Parathyroid adenoma (tissue), 2 donors: ENCODE results near the gene CNTNAP2.

ENCODE experiments used
- H2AFZ ChIP-seq: fragments of 300-600 bp; sonication (generic); one replicate; pipeline ENCODE4 v1.7.0; 2017; ENCODE audit warnings: antibody characterized with exemption, mild to moderate bottlenecking
- H3K27ac ChIP-seq: fragments of 300-600 bp; sonication (generic); one replicate; pipeline ENCODE4 v1.7.0; 2017
- H3K27me3 ChIP-seq: fragments of 300-600 bp; sonication (generic); one replicate; pipeline ENCODE4 v1.7.0; 2017; ENCODE audit warnings: low read length; ENCODE audit not compliant: control insufficient read depth, insufficient read depth
- H3K36me3 ChIP-seq: fragments of 300-600 bp; sonication (generic); one replicate; pipeline ENCODE4 v1.7.0; 2017; ENCODE audit warnings: low read length; ENCODE audit not compliant: control insufficient read depth, insufficient read depth
- H3K4me1 ChIP-seq: fragments of 300-600 bp; sonication (generic); one replicate; pipeline ENCODE4 v1.7.0; 2017; ENCODE audit warnings: control low read depth
- H3K4me2 ChIP-seq: fragments of 300-600 bp; sonication (generic); one replicate; pipeline ENCODE4 v1.7.0; 2017; ENCODE audit warnings: low read length
- H3K4me3 ChIP-seq: fragments of 300-600 bp; sonication (generic); one replicate; pipeline ENCODE4 v1.7.0; 2017; ENCODE audit warnings: low read depth, low read length
- H3K79me2 ChIP-seq: fragments of 300-600 bp; sonication (generic); one replicate; pipeline ENCODE4 v1.7.0; 2017; ENCODE audit warnings: control low read depth
- H3K9ac ChIP-seq: fragments of 300-600 bp; sonication (generic); one replicate; pipeline ENCODE4 v1.7.0; 2017; ENCODE audit warnings: mild to moderate bottlenecking
- H3K9me3 ChIP-seq: fragments of 300-600 bp; sonication (generic); one replicate; pipeline ENCODE4 v1.7.0; 2017; ENCODE audit warnings: low read length; ENCODE audit not compliant: control insufficient read depth
- CTCF ChIP-seq: fragments of 300-600 bp; sonication (generic); IDR thresholded peaks from one replicate; pipeline ENCODE4 v1.7.0; 2017; ENCODE audit warnings: antibody characterized with exemption, mild to moderate bottlenecking
- donor health status: primary hyperparathyroidism.

CNTNAP2 gene

DNA sequence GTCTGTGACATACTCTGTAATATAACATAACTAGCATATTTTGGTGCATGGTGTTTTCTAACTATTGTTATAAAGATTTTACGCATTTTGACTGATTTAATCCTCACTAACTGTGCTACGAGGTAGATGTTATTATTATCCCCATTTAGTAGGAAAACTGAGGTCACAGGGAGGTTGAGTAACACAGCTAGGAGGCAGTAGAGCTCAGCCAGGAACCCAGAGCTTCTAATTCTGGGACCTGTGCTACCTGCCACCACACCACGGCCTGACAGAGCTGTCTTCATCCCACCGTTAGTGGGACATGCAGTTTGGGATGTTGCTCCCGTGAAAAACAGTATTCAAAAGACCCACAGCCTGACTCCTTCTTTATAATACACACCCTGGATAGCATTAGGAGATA, 962.5 kb downstream of the CNTNAP2 start:
- Histone ChIP-seq H3K9ac (no peak overlapping the region), H3K79me2 (no peaks in the 10 kb centered on the region), H3K27me3 (no peaks in the 10 kb centered on the region), H3K27ac (no peak overlapping the region), H3K36me3 (no peaks in the 10 kb centered on the region), H3K4me2 (no peak overlapping the region), H3K4me3 (no peak overlapping the region), H3K9me3 (no peaks in the 10 kb centered on the region), H2AFZ (no peak overlapping the region), H3K4me1 (no peaks in the 10 kb centered on the region)
- no peak for TF ChIP-seq CTCF

DNA sequence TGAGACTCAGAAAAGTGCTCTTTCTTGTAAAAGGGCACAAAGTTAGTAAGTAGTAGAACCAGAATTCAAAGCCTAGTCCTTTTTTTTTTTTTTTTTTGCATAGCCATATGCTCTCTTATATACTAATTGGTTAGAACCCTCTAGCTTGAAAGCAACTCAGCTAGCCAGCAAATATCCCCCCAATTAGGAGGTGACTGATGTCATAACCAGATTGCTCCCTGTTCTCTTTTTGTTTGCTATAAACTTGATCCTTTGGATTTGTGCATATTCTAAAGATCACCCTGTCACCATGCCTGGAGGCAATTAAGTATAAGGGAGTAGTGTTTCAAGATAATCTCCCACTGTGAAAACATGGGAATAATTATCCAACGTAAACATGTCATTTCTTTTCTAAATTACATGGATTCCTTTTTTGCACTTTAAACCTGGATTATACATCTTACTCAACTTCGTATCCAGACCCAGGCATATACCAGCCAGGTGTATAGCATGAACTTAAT, 963.4 kb downstream of the CNTNAP2 start:
- Histone ChIP-seq H3K36me3 (no peaks in the 10 kb centered on the region), H2AFZ (no peak overlapping the region), H3K4me3 (no peak overlapping the region), H3K27ac (no peak overlapping the region), H3K79me2 (no peaks in the 10 kb centered on the region), H3K9me3 (no peaks in the 10 kb centered on the region), H3K27me3 (no peaks in the 10 kb centered on the region), H3K9ac (no peak overlapping the region), H3K4me2 (no peak overlapping the region), H3K4me1 (no peaks in the 10 kb centered on the region)
- no peak for TF ChIP-seq CTCF

- Histone ChIP-seq H3K79me2 (no peaks in the 10 kb centered on the region), H3K4me3 (no peak overlapping the region)
Observed at GRCh38 chr7:147081117-147081516, 964.5 kb downstream of the CNTNAP2 start.

GRCh38 chr7:147089051-147089461, 972.5 kb downstream of the CNTNAP2 start:
- Histone ChIP-seq H3K27me3 (no peaks in the 10 kb centered on the region), H3K79me2 (no peaks in the 10 kb centered on the region), H3K9ac (no peak overlapping the region), H3K4me2 (no peak overlapping the region), H2AFZ (no peak overlapping the region), H3K4me3 (no peak overlapping the region), H3K9me3 (no peaks in the 10 kb centered on the region), H3K4me1 (no peaks in the 10 kb centered on the region), H3K36me3 (no peaks in the 10 kb centered on the region), H3K27ac (no peak overlapping the region)
- no peak for TF ChIP-seq CTCF

More at GRCh38 chr7:147081117-147081516, 964.5 kb downstream of the CNTNAP2 start:
- no peak overlapping the region for H2AFZ ChIP-seq
- H3K27me3 ChIP-seq = no peaks in the 10 kb centered on the region
- H3K4me1 ChIP-seq = no peaks in the 10 kb centered on the region
- TF ChIP-seq CTCF = no peak
- no peaks in the 10 kb centered on the region for H3K9me3 ChIP-seq
- H3K9ac ChIP-seq = no peak overlapping the region
- H3K4me2 ChIP-seq = no peak overlapping the region
- no peaks in the 10 kb centered on the region for H3K36me3 ChIP-seq
- no peak overlapping the region for H3K27ac ChIP-seq

DNA sequence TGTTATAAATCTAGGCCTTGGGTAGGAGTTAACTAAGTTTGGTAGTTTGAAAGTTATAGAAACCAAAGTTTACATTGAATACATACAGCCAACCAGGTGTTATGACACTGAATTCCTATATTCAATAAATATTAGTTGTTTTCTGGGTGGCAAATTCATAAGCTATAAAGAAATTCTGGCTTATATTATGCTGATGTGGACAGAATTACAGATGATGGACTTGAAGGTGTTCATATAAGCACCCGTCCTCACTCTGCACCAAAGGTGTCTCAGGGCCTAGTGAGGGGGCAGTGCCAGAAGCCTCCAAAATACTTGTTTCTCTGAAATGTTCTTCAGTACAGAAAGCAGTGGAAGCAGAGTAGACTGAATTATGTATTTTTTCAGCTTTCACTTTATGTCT, 973.0 kb downstream of the CNTNAP2 start:
- H3K9me3 ChIP-seq = no peaks in the 10 kb centered on the region
- H2AFZ ChIP-seq = no peak overlapping the region
- no peak overlapping the region for H3K4me2 ChIP-seq
- no peak overlapping the region for H3K27ac ChIP-seq
- H3K36me3 ChIP-seq = no peaks in the 10 kb centered on the region
- H3K27me3 ChIP-seq = no peaks in the 10 kb centered on the region
- H3K9ac ChIP-seq = no peak overlapping the region
- no peaks in the 10 kb centered on the region for H3K79me2 ChIP-seq
- no peak overlapping the region for H3K4me3 ChIP-seq
- TF ChIP-seq CTCF = no peak
- no peaks in the 10 kb centered on the region for H3K4me1 ChIP-seq
